Activated T-cell treated with anti-CD3 and anti-CD28 coated beads, Interleukin-2, amount 50 U/mL, for 4 hours (primary cell): ENCODE data around the gene PSMD8. TPM values are rescaled to one million over a fixed set of nuclear protein-coding genes. Genes with fewer than 3 reads are reported as not detected.
"Not testable (repeated sequence)": the region's sequence is repeated elsewhere in the genome, so short reads cannot be mapped to it uniquely, and the experiment has no call there.

ENCODE experiments used
- ATAC-seq, 2 donors: fragments of 200-7000 bp; cut with Tn5 transposase; one replicate each; pipeline ENCODE4 v1.10.0; 2021
- DNase-seq: peaks from one replicate; pipeline ENCODE4 v3.0.0-alpha.2; 2020
- H3K27me3 Mint-ChIP-seq: one replicate; pipeline ENCODE4 v1.8.0; 2021; ENCODE audit warnings: low read depth, mixed read lengths
- H3K36me3 Mint-ChIP-seq: one replicate; pipeline ENCODE4 v1.8.0; 2022; ENCODE audit warnings: mixed read lengths; ENCODE audit not compliant: insufficient read depth
- H3K4me1 Mint-ChIP-seq: one replicate; pipeline ENCODE4 v1.8.0; 2021; ENCODE audit warnings: low read depth, mixed read lengths
- H3K4me3 Mint-ChIP-seq: one replicate; pipeline ENCODE4 v1.8.0; 2021; ENCODE audit warnings: mild to moderate bottlenecking, moderate library complexity, mixed read lengths
- H3K9me3 Mint-ChIP-seq: one replicate; pipeline ENCODE4 v1.8.0; 2021; ENCODE audit warnings: mixed read lengths
- total RNA-seq, 3 donors: library from RNA; stranded (reverse); gene quantifications; one replicate each; pipeline ENCODE4 v1.2.1, GENCODE V29; 2021

Gene PSMD8
- total RNA-seq, 3 donors from 2014 or later = 331 to 368 (median 337) TPM

DNA sequence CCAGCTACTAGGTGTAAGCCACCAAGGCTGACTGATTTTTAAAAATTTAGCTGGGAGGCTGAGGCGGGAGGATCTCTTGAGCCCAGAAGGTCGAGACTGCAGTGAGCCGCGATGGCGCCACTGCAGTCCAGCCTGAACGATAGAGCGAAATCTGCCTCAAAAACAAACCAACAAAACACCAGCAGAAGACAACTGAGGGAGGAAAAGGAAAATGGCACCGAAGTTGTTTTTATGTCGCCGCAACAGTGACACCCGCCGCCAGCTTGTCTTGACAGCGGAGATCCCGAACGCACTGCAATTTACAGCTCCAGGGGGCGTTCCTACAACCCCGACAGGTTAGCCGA is 28.2 kb downstream of the PSMD8 start:
- ATAC-seq (no peak), DNase-seq (no peak)
- Mint-ChIP-seq H3K36me3 (peaks cover 4% of the 10 kb centered on the region), H3K4me1 (peaks cover 10% of the 10 kb centered on the region), H3K27me3 (no peaks in the 10 kb centered on the region), H3K4me3 (peak overlapping the region; percentile 86), H3K9me3 (no peaks in the 10 kb centered on the region)

- H3K27me3 Mint-ChIP-seq = no peaks in the 10 kb centered on the region
- no peaks in the 10 kb centered on the region for H3K9me3 Mint-ChIP-seq
- DNase-seq (peak; percentile 97), ATAC-seq (peak; percentile 99)
- peaks cover 10% of the 10 kb centered on the region for H3K4me1 Mint-ChIP-seq
- peak within 1 kb of the TSS; percentile 86 for H3K4me3 Mint-ChIP-seq
- peaks cover 4% of the 10 kb centered on the region for H3K36me3 Mint-ChIP-seq
These were observed 28.8 kb downstream of the PSMD8 start, which contains the start of gene FAM98C for GRCh38 chr19:38402967-38403674. Gene FAM98C, plus strand, starts transcription at chr19:38403093. Its CDS starts 61 bp downstream, at chr19:38403154.

- Mint-ChIP-seq H3K4me1 (peaks cover 10% of the 10 kb centered on the region), H3K9me3 (no peaks in the 10 kb centered on the region), H3K36me3 (peaks cover 4% of the 10 kb centered on the region), H3K27me3 (no peaks in the 10 kb centered on the region), H3K4me3 (peak overlapping the region; percentile 86)
- DNase-seq = no peak
- no peak for ATAC-seq
These were observed 30.5 kb downstream of the PSMD8 start for GRCh38 chr19:38404858-38405257.

DNA sequence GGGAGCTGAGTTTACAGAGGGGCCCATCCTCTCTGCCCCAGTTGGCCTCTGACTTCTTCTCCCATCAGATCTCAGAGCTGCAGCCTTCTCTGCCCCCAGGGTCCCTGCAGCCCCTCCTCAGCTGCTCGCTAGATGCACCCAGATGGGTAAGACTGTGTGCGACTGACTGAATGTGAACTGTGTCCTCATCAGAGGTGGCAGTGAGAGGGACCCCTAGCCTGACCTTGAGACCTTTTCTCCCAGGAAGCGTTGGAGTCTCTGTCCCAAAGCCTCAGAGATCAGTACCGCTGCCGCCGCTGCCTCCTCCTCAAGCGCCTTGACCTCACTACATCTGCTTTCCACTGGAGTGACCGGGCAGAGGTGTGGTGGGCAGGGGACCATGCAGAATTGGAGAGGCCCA is 30.9 kb downstream of the PSMD8 start:
- H3K9me3 Mint-ChIP-seq = no peaks in the 10 kb centered on the region
- ATAC-seq = no peak
- no peak overlapping the region for H3K4me3 Mint-ChIP-seq
- no peaks in the 10 kb centered on the region for H3K27me3 Mint-ChIP-seq
- H3K36me3 Mint-ChIP-seq = peaks cover 4% of the 10 kb centered on the region
- peaks cover 10% of the 10 kb centered on the region for H3K4me1 Mint-ChIP-seq
- DNase-seq = no peak

- peaks cover 4% of the 10 kb centered on the region for H3K36me3 Mint-ChIP-seq
- no peak overlapping the region for H3K4me3 Mint-ChIP-seq
- ATAC-seq (no peak), DNase-seq (no peak)
- peaks cover 2% of the 10 kb centered on the region for H3K4me1 Mint-ChIP-seq
- H3K9me3 Mint-ChIP-seq = no peaks in the 10 kb centered on the region
- no peaks in the 10 kb centered on the region for H3K27me3 Mint-ChIP-seq
These were observed 35.3 kb downstream of the PSMD8 start for GRCh38 chr19:38409631-38410133.

DNA sequence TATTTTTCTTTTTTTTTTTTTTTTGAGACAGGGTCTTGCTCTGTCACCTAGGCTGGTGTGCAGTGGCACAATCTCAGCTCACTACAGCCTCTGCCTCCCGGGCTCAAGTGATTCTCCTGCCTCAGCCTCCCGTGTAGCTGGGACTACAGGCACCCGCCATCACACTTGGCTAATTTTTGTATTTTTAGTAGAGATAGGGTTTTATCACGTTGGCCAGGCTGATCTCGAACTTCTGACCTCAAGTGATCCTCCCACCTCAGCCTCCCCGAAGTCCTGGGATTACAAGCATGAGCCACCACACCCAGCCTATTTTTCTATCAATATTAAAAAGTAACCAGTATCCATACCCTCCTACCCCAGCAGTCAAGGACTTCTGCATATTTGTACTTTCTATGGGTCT is 36.0 kb downstream of the PSMD8 start:
- not testable (repeated sequence) for H3K27me3 Mint-ChIP-seq, H3K4me3 Mint-ChIP-seq, H3K9me3 Mint-ChIP-seq, H3K4me1 Mint-ChIP-seq, ATAC-seq, H3K36me3 Mint-ChIP-seq, DNase-seq

DNA sequence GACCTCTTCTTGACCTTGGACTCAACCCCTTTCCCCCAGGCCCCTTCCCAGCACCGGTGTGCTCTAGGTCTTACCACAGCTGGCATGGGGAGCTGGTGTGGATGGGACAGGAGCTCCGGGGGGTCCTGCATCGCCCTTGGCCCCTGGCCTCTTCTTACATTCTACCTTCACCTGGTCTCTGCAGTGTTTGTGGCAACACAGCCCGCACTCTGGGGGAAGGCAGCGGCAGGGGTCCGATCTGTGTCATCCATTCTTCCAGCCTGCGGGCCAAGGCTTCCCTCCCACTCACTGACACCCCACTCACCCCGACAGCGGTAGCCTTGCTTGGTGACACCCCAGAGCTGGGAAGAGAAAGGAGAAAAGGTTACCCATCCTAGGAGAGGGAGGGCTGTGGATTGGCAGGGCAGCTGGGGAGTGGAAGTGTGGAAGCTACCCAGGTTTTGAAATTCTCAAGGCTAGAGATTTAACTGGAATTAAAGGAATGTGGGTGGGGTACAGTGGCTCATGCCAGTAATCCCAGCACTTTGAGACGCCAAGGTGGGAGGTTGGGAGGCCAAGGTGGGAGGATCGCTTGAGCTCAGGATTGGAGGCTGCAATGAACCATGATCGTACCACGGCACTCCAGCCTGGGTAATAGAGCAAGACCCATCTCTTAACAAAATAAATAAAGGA is 36.8 kb downstream of the PSMD8 start:
- Mint-ChIP-seq H3K4me3 (no peak overlapping the region), H3K4me1 (no peaks in the 10 kb centered on the region), H3K27me3 (no peaks in the 10 kb centered on the region), H3K9me3 (no peaks in the 10 kb centered on the region), H3K36me3 (peaks cover 4% of the 10 kb centered on the region)
- DNase-seq (no peak), ATAC-seq (no peak)

DNA sequence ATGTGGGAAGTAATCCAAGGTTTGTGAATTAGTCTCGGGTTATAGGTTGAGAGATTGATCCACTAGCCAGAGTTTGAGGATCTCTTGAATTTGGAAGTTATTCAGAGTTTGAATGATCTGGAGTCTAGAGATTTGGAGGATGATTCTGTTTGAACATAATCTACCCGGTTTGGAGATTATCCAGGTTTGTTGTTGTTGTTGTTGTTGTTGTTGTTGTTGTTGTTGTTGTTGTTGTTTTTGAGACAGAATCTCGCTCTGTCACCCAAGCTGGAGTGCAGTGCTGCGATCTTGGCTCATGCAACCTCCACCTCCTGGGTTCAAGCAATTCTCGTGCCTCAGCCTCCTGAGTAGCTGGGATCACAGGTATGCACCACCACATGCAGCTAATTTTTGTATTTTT is 37.5 kb downstream of the PSMD8 start:
- H3K9me3 Mint-ChIP-seq, H3K36me3 Mint-ChIP-seq, H3K4me3 Mint-ChIP-seq, H3K27me3 Mint-ChIP-seq, H3K4me1 Mint-ChIP-seq, DNase-seq, ATAC-seq: not testable (repeated sequence)

- no peak overlapping the region for H3K4me3 Mint-ChIP-seq
- no peaks in the 10 kb centered on the region for H3K27me3 Mint-ChIP-seq
- H3K9me3 Mint-ChIP-seq = no peaks in the 10 kb centered on the region
- no peak for DNase-seq
- ATAC-seq = no peak
- H3K4me1 Mint-ChIP-seq = peaks cover 11% of the 10 kb centered on the region
- H3K36me3 Mint-ChIP-seq = no peaks in the 10 kb centered on the region
These were observed 38.1 kb downstream of the PSMD8 start for GRCh38 chr19:38412491-38412890.

GRCh38 chr19:38412961-38413360 is 38.6 kb downstream of the PSMD8 start:
- no peak for DNase-seq
- Mint-ChIP-seq H3K4me3 (no peak overlapping the region), H3K4me1 (peaks cover 16% of the 10 kb centered on the region), H3K27me3 (no peaks in the 10 kb centered on the region), H3K9me3 (no peaks in the 10 kb centered on the region), H3K36me3 (no peaks in the 10 kb centered on the region)
- ATAC-seq = no peak

GRCh38 chr19:38413416-38413815 is 39.0 kb downstream of the PSMD8 start:
- ATAC-seq = no peak
- H3K4me3 Mint-ChIP-seq = no peak overlapping the region
- DNase-seq = no peak
- H3K27me3 Mint-ChIP-seq = no peaks in the 10 kb centered on the region
- H3K9me3 Mint-ChIP-seq = no peaks in the 10 kb centered on the region
- H3K36me3 Mint-ChIP-seq = no peaks in the 10 kb centered on the region
- H3K4me1 Mint-ChIP-seq = peaks cover 20% of the 10 kb centered on the region

- no peak for ATAC-seq
- Mint-ChIP-seq H3K36me3 (no peaks in the 10 kb centered on the region), H3K27me3 (no peaks in the 10 kb centered on the region), H3K9me3 (no peaks in the 10 kb centered on the region), H3K4me1 (peaks cover 26% of the 10 kb centered on the region), H3K4me3 (peak overlapping the region; percentile 80)
- no peak for DNase-seq
These were observed 42.8 kb downstream of the PSMD8 start for GRCh38 chr19:38417146-38417543.

DNA sequence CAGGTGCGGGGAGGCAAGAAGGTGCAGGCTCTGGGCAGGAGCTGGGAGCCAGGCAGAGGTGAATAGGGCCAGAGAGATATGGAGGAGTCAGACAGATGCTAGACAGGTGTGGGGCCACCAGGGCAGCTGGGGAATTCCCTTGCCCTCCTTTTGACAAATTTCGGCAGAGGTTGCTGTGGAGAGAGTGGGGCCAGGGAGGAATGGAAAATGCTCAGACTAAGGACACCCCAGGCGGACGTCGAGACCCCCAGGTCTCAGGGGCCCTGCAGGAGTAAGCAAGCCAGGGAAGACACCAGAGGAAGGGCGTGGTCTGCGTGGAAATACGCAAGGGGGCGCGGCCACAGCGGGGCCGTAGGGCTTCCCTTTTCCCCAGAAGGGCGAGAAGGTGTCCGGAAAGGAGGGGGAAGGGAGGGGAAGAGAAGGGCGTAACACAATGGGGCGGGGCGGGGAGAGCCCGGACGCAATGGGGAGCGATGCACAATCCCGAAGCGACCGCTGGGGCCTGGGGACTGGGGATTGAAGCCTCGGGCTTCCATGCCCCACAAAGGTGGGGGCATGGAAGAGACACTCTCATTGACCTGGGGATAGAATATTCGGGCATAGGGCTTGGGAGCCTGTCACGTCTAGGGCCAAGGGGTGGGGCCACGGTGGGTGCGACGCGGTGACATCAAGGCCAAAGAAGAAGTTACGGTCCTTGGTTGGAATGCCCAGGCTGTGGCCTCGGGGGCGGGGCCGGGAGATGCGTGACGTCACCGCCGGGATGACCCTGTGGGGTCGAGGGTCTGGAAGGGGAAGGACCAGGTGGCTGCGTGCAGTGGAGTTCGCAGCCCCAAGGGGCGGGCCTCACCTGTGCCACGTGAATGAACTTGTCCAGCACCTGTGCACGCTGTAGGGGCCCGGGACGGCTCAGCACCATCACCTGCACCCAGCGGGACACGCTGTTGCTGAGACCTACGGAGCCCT is 43.5 kb downstream of the PSMD8 start:
- Mint-ChIP-seq H3K4me3 (peak overlapping the region; percentile 80), H3K27me3 (no peaks in the 10 kb centered on the region), H3K9me3 (no peaks in the 10 kb centered on the region), H3K36me3 (no peaks in the 10 kb centered on the region), H3K4me1 (peaks cover 26% of the 10 kb centered on the region)
- ATAC-seq (peak; percentile 78 to 90), DNase-seq (peak; percentile 43)

- ATAC-seq (no peak), DNase-seq (no peak)
- no peaks in the 10 kb centered on the region for H3K36me3 Mint-ChIP-seq
- H3K27me3 Mint-ChIP-seq = peaks cover 2% of the 10 kb centered on the region
- no peaks in the 10 kb centered on the region for H3K9me3 Mint-ChIP-seq
- H3K4me3 Mint-ChIP-seq = no peak overlapping the region
- H3K4me1 Mint-ChIP-seq = peaks cover 28% of the 10 kb centered on the region
These were observed 46.6 kb downstream of the PSMD8 start for GRCh38 chr19:38420935-38421334.
